K562 (cell line): ENCODE data around the gene TULP1. TPM values are rescaled to one million over a fixed set of nuclear protein-coding genes. Genes with fewer than 3 reads are reported as not detected.

Source experiments
- BCOR ChIP-seq: fragments of 450-650 bp; IDR thresholded peaks from 2 replicates; pipeline ENCODE4 v1.6.1; 2016
- HINFP ChIP-seq: fragments of 450-650 bp; conservative IDR thresholded peaks from 2 replicates; pipeline ENCODE4 v1.6.1; 2016; ENCODE audit warnings: missing genetic modification characterization, low read depth, mild to moderate bottlenecking, control low read depth, missing compliant biosample characterization
- NBN ChIP-seq: fragments of 450-650 bp; IDR thresholded peaks from 2 replicates; pipeline ENCODE4 v1.6.1; 2016; ENCODE audit warnings: low read depth, mild to moderate bottlenecking
- NKRF ChIP-seq: fragments of 450-650 bp; IDR thresholded peaks from 2 replicates; pipeline ENCODE4 v1.6.1; 2016; ENCODE audit warnings: borderline replicate concordance
- RAD51 ChIP-seq: fragments of 450-650 bp; IDR thresholded peaks from 2 replicates; pipeline ENCODE4 v1.7.1; 2016; ENCODE audit warnings: low read depth, mild to moderate bottlenecking, borderline replicate concordance
- RHOXF2B ChIP-seq: fragments of 250-450 bp; sonication (Bioruptor Pico); conservative IDR thresholded peaks from 2 replicates; pipeline ENCODE4 v1.5.1; 2021
- SETDB1 ChIP-seq: IDR thresholded peaks from one replicate; pipeline ENCODE4 v1.6.1; 2012; ENCODE audit warnings: low read length, control low read depth, inconsistent platforms
- SUPT5H ChIP-seq: fragments of 450-650 bp; IDR thresholded peaks from 2 replicates; pipeline ENCODE4 v1.6.1; 2016
- TFAP4 ChIP-seq: sonication (generic); formaldehyde crosslinking; IDR thresholded peaks from 2 replicates; pipeline ENCODE4 v1.8.0; 2022; ENCODE audit warnings: missing genetic modification reagents, mild to moderate bottlenecking, moderate library complexity, borderline replicate concordance
- ZBTB7A ChIP-seq: IDR thresholded peaks from 2 replicates; pipeline ENCODE4 v1.6.1; 2011; ENCODE audit warnings: low read depth, mild to moderate bottlenecking, low read length, moderate library complexity, borderline replicate concordance; ENCODE audit not compliant: control insufficient read depth
- ZFPM2 ChIP-seq: fragments of 250-450 bp; sonication (Bioruptor Pico); IDR thresholded peaks from 2 replicates; pipeline ENCODE4 v1.5.1; 2022; ENCODE audit warnings: mild to moderate bottlenecking
- ZNF121 ChIP-seq: sonication (generic); formaldehyde crosslinking; conservative IDR thresholded peaks from 2 replicates; pipeline ENCODE4 v1.8.0; 2022; ENCODE audit warnings: missing genetic modification reagents
- ZNF436 ChIP-seq: fragments of 250-450, 450-650 bp; sonication (Bioruptor Pico); formaldehyde crosslinking; IDR thresholded peaks from 2 replicates; pipeline ENCODE4 v1.7.0; 2020; ENCODE audit warnings: mild to moderate bottlenecking
- ZNF561 ChIP-seq: fragments of 450-650 bp; formaldehyde crosslinking; conservative IDR thresholded peaks from 2 replicates; pipeline ENCODE4 v1.4.0; 2020; ENCODE audit warnings: mild to moderate bottlenecking, moderate library complexity
- ZNF695 ChIP-seq: fragments of 450-650 bp; formaldehyde crosslinking; IDR thresholded peaks from 2 replicates; pipeline ENCODE4 v1.4.0; 2020; ENCODE audit warnings: mild to moderate bottlenecking, moderate library complexity
- polyA plus RNA-seq, 8 experiments: library from polyadenylated mRNA; depleted of rRNA in 4 of 8; stranded (reverse) in 5 of 8; unstranded in 3 of 8; fragments of >200 nt; fragmentation: Nextera tagmentation in 2 of 8; fragmentation: Illumina TruSeq in 1 of 8; extraction: Ambion mirVana in 2 of 8; extraction: Trizol in 1 of 8; gene quantifications; 2 replicates each; pipeline versions ENCODE4 v1.2.1 to v1.2.3, GENCODE V29; 2011 to 2014; ENCODE audit warnings: inconsistent platforms in 1 of 8, missing spikeins in 1 of 8
- total RNA-seq, 7 experiments: library from RNA; depleted of rRNA in 6 of 7; stranded (reverse); fragments of >200 nt in 6 of 7; fragmentation: Illumina TruSeq in 2 of 7; extraction: Trizol in 2 of 7; gene quantifications; 2 replicates each; pipeline versions ENCODE4 v1.2.1 to v1.2.3, GENCODE V29; 2011 to 2021; ENCODE audit warnings: low replicate concordance in 1 of 7
- TF ChIP-seq, protein P1 (sequence below): fragments of 450-650 bp; IDR thresholded peaks from 2 replicates; pipeline ENCODE4 v1.6.1; 2018; ENCODE audit not compliant: partially characterized antibody
- TF ChIP-seq, protein P2 (sequence below), 2 experiments: fragments of 450-650 bp; conservative IDR thresholded peaks; 2 replicates each; pipeline ENCODE4 v1.6.1; 2017; ENCODE audit warnings: mild to moderate bottlenecking in 2 of 2, moderate library complexity in 2 of 2

Gene TULP1
- total and polyA plus RNA-seq, 9 of the 15 experiments (the other 6 are each of a cell fraction or from before 2014, with no cell fraction given) = 0.06 to 0.17 (median 0.09) TPM; not detected in 6

GRCh38 chr6:35470663-35471120 lies 42.0 kb downstream of the TULP1 start (continued):
- no peak for TF ChIP-seq RAD51
- TF ChIP-seq SUPT5H = peak; percentile 3; the same call in 1 of the 2 replicates
- no peak for TF ChIP-seq NBN
- no peak; the same call in 1 of the 2 replicates for TF ChIP-seq NKRF
- no peak for TF ChIP-seq SETDB1
- peak; percentile 37 for TF ChIP-seq TFAP4
- TF ChIP-seq, protein P1, sequence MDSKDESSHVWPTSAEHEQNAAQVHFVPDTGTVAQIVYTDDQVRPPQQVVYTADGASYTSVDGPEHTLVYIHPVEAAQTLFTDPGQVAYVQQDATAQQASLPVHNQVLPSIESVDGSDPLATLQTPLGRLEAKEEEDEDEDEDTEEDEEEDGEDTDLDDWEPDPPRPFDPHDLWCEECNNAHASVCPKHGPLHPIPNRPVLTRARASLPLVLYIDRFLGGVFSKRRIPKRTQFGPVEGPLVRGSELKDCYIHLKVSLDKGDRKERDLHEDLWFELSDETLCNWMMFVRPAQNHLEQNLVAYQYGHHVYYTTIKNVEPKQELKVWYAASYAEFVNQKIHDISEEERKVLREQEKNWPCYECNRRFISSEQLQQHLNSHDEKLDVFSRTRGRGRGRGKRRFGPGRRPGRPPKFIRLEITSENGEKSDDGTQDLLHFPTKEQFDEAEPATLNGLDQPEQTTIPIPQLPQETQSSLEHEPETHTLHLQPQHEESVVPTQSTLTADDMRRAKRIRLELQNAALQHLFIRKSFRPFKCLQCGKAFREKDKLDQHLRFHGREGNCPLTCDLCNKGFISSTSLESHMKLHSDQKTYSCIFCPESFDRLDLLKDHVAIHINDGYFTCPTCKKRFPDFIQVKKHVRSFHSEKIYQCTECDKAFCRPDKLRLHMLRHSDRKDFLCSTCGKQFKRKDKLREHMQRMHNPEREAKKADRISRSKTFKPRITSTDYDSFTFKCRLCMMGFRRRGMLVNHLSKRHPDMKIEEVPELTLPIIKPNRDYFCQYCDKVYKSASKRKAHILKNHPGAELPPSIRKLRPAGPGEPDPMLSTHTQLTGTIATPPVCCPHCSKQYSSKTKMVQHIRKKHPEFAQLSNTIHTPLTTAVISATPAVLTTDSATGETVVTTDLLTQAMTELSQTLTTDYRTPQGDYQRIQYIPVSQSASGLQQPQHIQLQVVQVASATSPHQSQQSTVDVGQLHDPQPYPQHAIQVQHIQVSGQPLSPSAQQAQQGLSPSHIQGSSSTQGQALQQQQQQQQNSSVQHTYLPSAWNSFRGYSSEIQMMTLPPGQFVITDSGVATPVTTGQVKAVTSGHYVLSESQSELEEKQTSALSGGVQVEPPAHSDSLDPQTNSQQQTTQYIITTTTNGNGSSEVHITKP = no peak
- TF ChIP-seq ZBTB7A = no peak
- no peak for TF ChIP-seq ZFPM2
- no peak for TF ChIP-seq ZNF561 (CRISPR knock-in tag)
- TF ChIP-seq ZNF695 (CRISPR knock-in tag) = no peak
- no peak for TF ChIP-seq BCOR
- no peak for TF ChIP-seq RHOXF2B (CRISPR knock-in tag)
- no peak for TF ChIP-seq ZNF121 (CRISPR knock-in tag)
- no peak for TF ChIP-seq HINFP
- TF ChIP-seq, protein P2, sequence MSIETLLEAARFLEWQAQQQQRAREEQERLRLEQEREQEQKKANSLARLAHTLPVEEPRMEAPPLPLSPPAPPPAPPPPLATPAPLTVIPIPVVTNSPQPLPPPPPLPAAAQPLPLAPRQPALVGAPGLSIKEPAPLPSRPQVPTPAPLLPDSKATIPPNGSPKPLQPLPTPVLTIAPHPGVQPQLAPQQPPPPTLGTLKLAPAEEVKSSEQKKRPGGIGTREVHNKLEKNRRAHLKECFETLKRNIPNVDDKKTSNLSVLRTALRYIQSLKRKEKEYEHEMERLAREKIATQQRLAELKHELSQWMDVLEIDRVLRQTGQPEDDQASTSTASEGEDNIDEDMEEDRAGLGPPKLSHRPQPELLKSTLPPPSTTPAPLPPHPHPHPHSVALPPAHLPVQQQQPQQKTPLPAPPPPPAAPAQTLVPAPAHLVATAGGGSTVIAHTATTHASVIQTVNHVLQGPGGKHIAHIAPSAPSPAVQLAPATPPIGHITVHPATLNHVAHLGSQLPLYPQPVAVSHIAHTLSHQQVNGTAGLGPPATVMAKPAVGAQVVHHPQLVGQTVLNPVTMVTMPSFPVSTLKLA (conservative IDR thresholded peaks at IDR 0.05) = peak in 1 of 2 experiments; percentile 21; a peak in 1 of 4 replicates
- TF ChIP-seq ZNF436 (CRISPR knock-in tag) = no peak
